Kidney glomerular epithelial cell (primary cell): ENCODE measurements around the gene CSNK2A1.
"Not testable (repeated sequence)": the region's sequence is repeated elsewhere in the genome, so short reads cannot be mapped to it uniquely, and the experiment has no call there.

Source experiments
- DNase-seq: peaks from one replicate; lab custom pipeline; 2025; lab: John Stamatoyannopoulos, UW

Gene CSNK2A1

GRCh38 chr20:483815-484644 is 59.6 kb downstream of the CSNK2A1 start:
- no peak for DNase-seq

GRCh38 chr20:481167-481566 is 62.4 kb downstream of the CSNK2A1 start:
- no peak for DNase-seq

GRCh38 chr20:480044-480443 is 63.5 kb downstream of the CSNK2A1 start:
- DNase-seq: no peak

GRCh38 chr20:479487-479886 is 64.1 kb downstream of the CSNK2A1 start:
- DNase-seq: no peak

- peak; percentile 48 for DNase-seq
These were observed 64.6 kb downstream of the CSNK2A1 start for GRCh38 chr20:478949-479429.

- no peak for DNase-seq
These were observed 65.3 kb downstream of the CSNK2A1 start for GRCh38 chr20:478010-478948.

- DNase-seq: not testable (repeated sequence)
These were observed 66.9 kb downstream of the CSNK2A1 start for GRCh38 chr20:476561-477249.

GRCh38 chr20:475463-476357 is 67.9 kb downstream of the CSNK2A1 start:
- DNase-seq: no peak

GRCh38 chr20:474581-474980 is 69.0 kb downstream of the CSNK2A1 start:
- no peak for DNase-seq

GRCh38 chr20:472889-473292 is 70.7 kb downstream of the CSNK2A1 start:
- no peak for DNase-seq

GRCh38 chr20:472137-472846 is 71.3 kb downstream of the CSNK2A1 start:
- DNase-seq: no peak

GRCh38 chr20:469746-470490 is 73.7 kb downstream of the CSNK2A1 start:
- no peak for DNase-seq

GRCh38 chr20:467755-468154 is 75.8 kb downstream of the CSNK2A1 start:
- no peak for DNase-seq

GRCh38 chr20:462199-462991 is 81.2 kb downstream of the CSNK2A1 start, which contains the start of gene TBC1D20:
Gene TBC1D20 (minus strand): TSS chr20:462533. CDS start chr20:462405, 128 bp downstream.
- peak; percentile 75 for DNase-seq

GRCh38 chr20:461254-462198 is 82.1 kb downstream of the CSNK2A1 start:
- peak; percentile 32 for DNase-seq

- no peak for DNase-seq
These were observed 82.9 kb downstream of the CSNK2A1 start for GRCh38 chr20:460707-461106.

- DNase-seq: no peak
These were observed 83.4 kb downstream of the CSNK2A1 start for GRCh38 chr20:460180-460579.

- no peak for DNase-seq
These were observed 84.8 kb downstream of the CSNK2A1 start for GRCh38 chr20:458776-459175.
